ENCODE results near the gene CCDC7.

DNA sequence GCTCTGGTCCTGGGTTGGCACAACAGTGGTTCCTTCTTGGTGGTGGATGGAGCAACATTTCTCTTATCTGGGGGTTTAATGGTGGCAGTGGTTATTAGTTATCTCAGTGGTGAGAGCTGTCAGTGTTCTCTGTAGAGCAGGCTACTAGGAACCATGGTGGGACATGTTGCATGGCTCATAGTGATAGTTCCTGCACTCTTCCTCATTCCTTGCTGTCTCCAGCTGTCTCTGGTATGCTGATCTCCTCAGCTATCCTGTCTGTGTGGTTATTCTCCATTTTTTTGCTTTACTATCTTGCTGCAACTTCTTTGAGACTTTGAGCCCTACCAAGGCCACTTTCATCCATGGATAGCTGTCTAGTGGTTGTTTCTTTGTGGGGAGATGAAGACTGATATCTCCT, 44.0 kb downstream of the CCDC7 start:
- TF ChIP-seq, protein P1, sequence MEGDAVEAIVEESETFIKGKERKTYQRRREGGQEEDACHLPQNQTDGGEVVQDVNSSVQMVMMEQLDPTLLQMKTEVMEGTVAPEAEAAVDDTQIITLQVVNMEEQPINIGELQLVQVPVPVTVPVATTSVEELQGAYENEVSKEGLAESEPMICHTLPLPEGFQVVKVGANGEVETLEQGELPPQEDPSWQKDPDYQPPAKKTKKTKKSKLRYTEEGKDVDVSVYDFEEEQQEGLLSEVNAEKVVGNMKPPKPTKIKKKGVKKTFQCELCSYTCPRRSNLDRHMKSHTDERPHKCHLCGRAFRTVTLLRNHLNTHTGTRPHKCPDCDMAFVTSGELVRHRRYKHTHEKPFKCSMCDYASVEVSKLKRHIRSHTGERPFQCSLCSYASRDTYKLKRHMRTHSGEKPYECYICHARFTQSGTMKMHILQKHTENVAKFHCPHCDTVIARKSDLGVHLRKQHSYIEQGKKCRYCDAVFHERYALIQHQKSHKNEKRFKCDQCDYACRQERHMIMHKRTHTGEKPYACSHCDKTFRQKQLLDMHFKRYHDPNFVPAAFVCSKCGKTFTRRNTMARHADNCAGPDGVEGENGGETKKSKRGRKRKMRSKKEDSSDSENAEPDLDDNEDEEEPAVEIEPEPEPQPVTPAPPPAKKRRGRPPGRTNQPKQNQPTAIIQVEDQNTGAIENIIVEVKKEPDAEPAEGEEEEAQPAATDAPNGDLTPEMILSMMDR (conservative IDR thresholded peaks at IDR 0.05) = no peak
- TF ChIP-seq ZFX (IDR thresholded peaks at IDR 0.05) = no peak

All from C4-2B (cell line).